Loucy (cell line): ENCODE measurements around the gene MPV17.
"Not testable (repeated sequence)": the region's sequence is repeated elsewhere in the genome, so short reads cannot be mapped to it uniquely, and the experiment has no call there.

ENCODE experiments used
- H2AFZ ChIP-seq: fragments of 200-600 bp; sonication (generic); 2 replicates; pipeline ENCODE4 v1.6.0; 2016; ENCODE audit warnings: antibody characterized with exemption, mild to moderate bottlenecking, low read length, moderate library complexity
- H3F3A ChIP-seq: fragments of 200-600 bp; 2 replicates; pipeline ENCODE4 v1.6.0; 2016; ENCODE audit warnings: antibody characterized with exemption, low read depth, mild to moderate bottlenecking
- H3K27me3 ChIP-seq: fragments of 200-600 bp; sonication (generic); 2 replicates; pipeline ENCODE4 v1.6.1; 2014; ENCODE audit warnings: low read length, mild to moderate bottlenecking; ENCODE audit not compliant: insufficient read depth, poor library complexity, severe bottlenecking
- H3K36me3 ChIP-seq: fragments of 200-600 bp; sonication (generic); 2 replicates; pipeline ENCODE4 v1.6.1; 2016; ENCODE audit warnings: low read length; ENCODE audit not compliant: insufficient read depth
- H3K4me1 ChIP-seq: fragments of 200-600 bp; sonication (generic); 2 replicates; pipeline ENCODE4 v1.5.1; 2014; ENCODE audit warnings: low read length, mild to moderate bottlenecking; ENCODE audit not compliant: insufficient read depth, poor library complexity, severe bottlenecking
- H3K4me2 ChIP-seq: fragments of 200-600 bp; sonication (generic); 2 replicates; pipeline ENCODE4 v1.6.0; 2014; ENCODE audit warnings: antibody characterized with exemption, low read length, low read depth, mild to moderate bottlenecking; ENCODE audit not compliant: poor library complexity, severe bottlenecking
- H3K4me3 ChIP-seq: fragments of 200-600 bp; sonication (generic); 2 replicates; pipeline ENCODE4 v1.5.1; 2014; ENCODE audit warnings: low read length, mild to moderate bottlenecking, mixed read lengths; ENCODE audit not compliant: poor library complexity, severe bottlenecking
- H3K79me2 ChIP-seq: fragments of 200-600 bp; sonication (generic); 2 replicates; pipeline ENCODE4 v1.6.1; 2014; ENCODE audit warnings: low read length; ENCODE audit not compliant: insufficient read depth
- H3K9ac ChIP-seq: fragments of 200-600 bp; sonication (generic); 2 replicates; pipeline ENCODE4 v1.6.0; 2014; ENCODE audit warnings: mild to moderate bottlenecking, low read depth, low read length, moderate library complexity; ENCODE audit not compliant: poor library complexity, severe bottlenecking
- H3K9me2 ChIP-seq: fragments of 200-600 bp; sonication (generic); replicated peaks from 2 replicates; pipeline ENCODE4 v1.6.1; 2016; ENCODE audit warnings: low read depth, low read length, mixed read lengths
- H3K9me3 ChIP-seq: fragments of 200-600 bp; sonication (generic); 2 replicates; pipeline ENCODE4 v1.6.1; 2014; ENCODE audit warnings: mild to moderate bottlenecking, antibody characterized with exemption, low read length, low read depth; ENCODE audit not compliant: insufficient read depth
- H4K20me1 ChIP-seq: fragments of 200-600 bp; sonication (generic); 2 replicates; pipeline ENCODE4 v1.6.0; 2014; ENCODE audit warnings: antibody characterized with exemption, low read length, mild to moderate bottlenecking; ENCODE audit not compliant: insufficient read depth, poor library complexity, severe bottlenecking
- CTCF ChIP-seq: fragments of 200-600 bp; sonication (generic); conservative IDR thresholded peaks from 2 replicates; pipeline ENCODE4 v1.5.1; 2014; ENCODE audit warnings: mild to moderate bottlenecking, antibody characterized with exemption, low read length
- EZH2phosphoT487 ChIP-seq: fragments of 200-600 bp; IDR thresholded peaks from 2 replicates; pipeline ENCODE4 v1.6.1; 2018; ENCODE audit warnings: antibody characterized with exemption, mild to moderate bottlenecking, moderate library complexity, borderline replicate concordance

The MPV17 gene

GRCh38 chr2:27322301-27322765, 564 bp downstream of the MPV17 start:
- Histone ChIP-seq H3K27me3 (no peaks in the 10 kb centered on the region), H4K20me1 (no peaks in the 10 kb centered on the region), H3K9ac (peak overlapping the region; percentile 94), H3K36me3 (peaks cover 16% of the 10 kb centered on the region; the same call in 1 of the 2 replicates), H3F3A (peaks cover 4% of the 10 kb centered on the region; the same call in 1 of the 2 replicates), H3K9me2 (no peaks in the 10 kb centered on the region), H3K4me3 (peak overlapping the region; percentile 96), H3K9me3 (no peaks in the 10 kb centered on the region), H2AFZ (peak overlapping the region; percentile 89; the same call in 1 of the 2 replicates), H3K4me2 (peak overlapping the region; percentile 88), H3K4me1 (peaks cover 15% of the 10 kb centered on the region), H3K79me2 (peaks cover 20% of the 10 kb centered on the region)
- TF ChIP-seq EZH2phosphoT487 (no peak), CTCF (no peak)

- H3K9ac ChIP-seq = peak overlapping the region; percentile 94
- peak overlapping the region; percentile 88 for H3K4me2 ChIP-seq
- H2AFZ ChIP-seq = no peak overlapping the region
- peaks cover 20% of the 10 kb centered on the region for H3K79me2 ChIP-seq
- TF ChIP-seq EZH2phosphoT487 (no peak), CTCF (no peak; the same call in 1 of the 2 replicates)
- H3K9me3 ChIP-seq = no peaks in the 10 kb centered on the region
- no peak overlapping the region for H3K4me3 ChIP-seq
- peaks cover 2% of the 10 kb centered on the region; the same call in 1 of the 2 replicates for H3F3A ChIP-seq
- no peaks in the 10 kb centered on the region for H3K9me2 ChIP-seq
- H3K4me1 ChIP-seq = peaks cover 15% of the 10 kb centered on the region
- H3K36me3 ChIP-seq = peaks cover 4% of the 10 kb centered on the region; the same call in 1 of the 2 replicates
- H3K27me3 ChIP-seq = no peaks in the 10 kb centered on the region
- no peaks in the 10 kb centered on the region for H4K20me1 ChIP-seq
Observed at GRCh38 chr2:27320958-27321543, 1.8 kb downstream of the MPV17 start.

GRCh38 chr2:27319839-27320238, 3.1 kb downstream of the MPV17 start:
- not testable (repeated sequence) for H2AFZ ChIP-seq, H3F3A ChIP-seq, H3K36me3 ChIP-seq, H3K27me3 ChIP-seq, H3K9ac ChIP-seq, H3K9me3 ChIP-seq, H4K20me1 ChIP-seq, H3K4me2 ChIP-seq, H3K9me2 ChIP-seq, H3K4me3 ChIP-seq
- H3K4me1 ChIP-seq = peaks cover 17% of the 10 kb centered on the region
- peaks cover 20% of the 10 kb centered on the region for H3K79me2 ChIP-seq
